HG03045 (cell line): ENCODE results near the gene FBXL17.
"Not testable (repeated sequence)": the region's sequence is repeated elsewhere in the genome, so short reads cannot be mapped to it uniquely, and the experiment has no call there.

Source experiments
- ATAC-seq: cut with Tn5 transposase; IDR thresholded peaks from one replicate; pipeline ENCODE4 v1.9.1; 2021; ENCODE audit warnings: mild to moderate bottlenecking, moderate library complexity; ENCODE audit not compliant: unreplicated experiment

FBXL17 gene

DNA sequence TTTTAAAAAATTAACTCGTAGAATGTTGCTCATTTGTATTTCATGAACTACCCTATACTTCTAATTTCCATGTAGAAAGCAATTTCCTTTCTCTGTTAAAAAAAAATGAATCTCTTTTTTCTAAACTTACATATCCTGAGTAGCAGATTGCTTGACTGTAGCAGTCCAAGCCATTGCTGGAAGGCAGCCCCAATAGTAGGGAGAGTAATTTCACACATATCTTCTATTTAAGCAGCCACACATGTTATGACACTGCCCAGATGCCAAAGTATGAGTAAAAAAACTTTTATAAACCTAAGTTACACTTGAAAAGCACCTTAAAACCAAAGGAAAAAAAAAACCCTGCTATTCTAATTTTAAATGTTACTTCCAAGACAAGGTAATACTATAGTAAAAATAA, 69.6 kb downstream of the FBXL17 start:
- no peak for ATAC-seq

DNA sequence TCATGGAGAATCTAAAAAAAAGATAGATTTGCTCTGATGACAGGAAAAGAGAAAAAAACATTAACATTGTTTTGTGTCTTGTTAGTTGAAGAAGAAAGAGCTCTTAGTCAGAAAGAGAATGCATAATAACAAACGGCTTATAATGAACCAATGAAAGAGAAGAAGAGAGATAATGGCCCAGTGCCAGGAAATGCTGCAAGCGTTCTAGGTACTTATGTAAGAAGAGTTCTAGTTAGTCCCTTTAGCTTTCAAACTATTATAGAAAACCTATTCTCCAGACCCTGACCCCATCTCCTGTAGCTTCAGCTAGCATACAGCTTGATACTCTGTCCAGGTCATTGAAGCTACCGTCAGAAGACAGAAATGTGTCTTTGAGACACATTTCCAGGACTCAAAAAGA, 70.2 kb downstream of the FBXL17 start:
- ATAC-seq: no peak

DNA sequence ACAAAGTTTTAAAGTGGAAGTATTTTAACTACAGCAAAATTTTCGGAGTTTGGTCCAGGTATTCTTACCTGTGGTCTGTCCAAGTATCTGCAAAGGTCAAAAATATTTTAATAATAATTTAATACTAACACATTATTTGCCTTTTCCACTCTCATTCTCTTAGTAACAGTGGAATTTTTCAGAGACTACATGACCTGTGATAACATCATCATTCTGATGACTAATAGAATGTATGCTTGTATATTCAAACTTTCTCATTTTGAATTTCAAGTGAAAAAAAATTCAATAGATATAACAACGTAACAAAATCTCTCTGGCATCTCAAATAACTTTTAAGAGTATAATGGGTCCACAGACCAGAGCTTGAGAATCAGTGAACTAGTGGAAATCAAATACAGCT, 78.3 kb downstream of the FBXL17 start:
- ATAC-seq: no peak

DNA sequence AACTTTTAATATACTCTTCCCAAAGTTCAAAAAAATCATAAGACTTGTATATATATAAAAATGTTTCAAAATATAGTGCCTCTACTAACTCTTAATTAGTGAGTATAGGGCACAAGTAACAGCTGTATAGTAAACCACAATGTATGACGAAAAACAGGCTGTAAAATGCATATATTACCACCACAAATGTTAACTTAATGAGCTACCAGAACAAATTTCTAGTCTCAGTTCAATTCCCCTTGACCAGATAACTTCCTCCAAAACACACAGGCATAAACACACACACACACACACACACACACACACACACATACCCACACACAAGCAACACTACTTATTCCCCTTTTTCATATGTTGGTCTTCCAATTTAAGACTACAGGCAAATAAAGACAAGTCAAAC, 78.8 kb downstream of the FBXL17 start:
- ATAC-seq: no peak

DNA sequence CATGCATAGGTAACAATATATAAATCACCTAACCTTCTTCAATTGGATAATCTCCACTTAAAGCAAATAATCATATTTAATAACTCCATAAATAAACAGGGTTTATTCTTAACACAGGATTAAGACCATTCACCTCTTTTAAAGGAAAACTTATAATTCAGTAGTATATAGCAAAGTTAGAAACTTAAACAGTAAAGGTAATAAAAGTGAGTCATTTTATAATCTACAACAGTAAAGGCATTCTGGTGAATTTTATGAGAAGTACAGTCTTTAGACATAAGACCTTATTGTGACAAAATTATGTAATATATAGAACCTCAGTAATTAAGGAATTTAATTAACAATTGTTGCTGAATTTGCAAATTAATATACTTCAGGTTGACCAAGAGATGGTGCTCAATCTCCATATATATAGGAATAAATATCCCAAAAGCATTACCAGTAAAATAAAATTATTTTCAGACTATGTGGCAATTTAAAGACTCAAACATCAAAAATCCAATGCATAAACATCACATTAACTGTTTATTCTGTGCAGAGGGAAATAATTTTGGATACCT, 84.8 kb downstream of the FBXL17 start:
- no peak for ATAC-seq

DNA sequence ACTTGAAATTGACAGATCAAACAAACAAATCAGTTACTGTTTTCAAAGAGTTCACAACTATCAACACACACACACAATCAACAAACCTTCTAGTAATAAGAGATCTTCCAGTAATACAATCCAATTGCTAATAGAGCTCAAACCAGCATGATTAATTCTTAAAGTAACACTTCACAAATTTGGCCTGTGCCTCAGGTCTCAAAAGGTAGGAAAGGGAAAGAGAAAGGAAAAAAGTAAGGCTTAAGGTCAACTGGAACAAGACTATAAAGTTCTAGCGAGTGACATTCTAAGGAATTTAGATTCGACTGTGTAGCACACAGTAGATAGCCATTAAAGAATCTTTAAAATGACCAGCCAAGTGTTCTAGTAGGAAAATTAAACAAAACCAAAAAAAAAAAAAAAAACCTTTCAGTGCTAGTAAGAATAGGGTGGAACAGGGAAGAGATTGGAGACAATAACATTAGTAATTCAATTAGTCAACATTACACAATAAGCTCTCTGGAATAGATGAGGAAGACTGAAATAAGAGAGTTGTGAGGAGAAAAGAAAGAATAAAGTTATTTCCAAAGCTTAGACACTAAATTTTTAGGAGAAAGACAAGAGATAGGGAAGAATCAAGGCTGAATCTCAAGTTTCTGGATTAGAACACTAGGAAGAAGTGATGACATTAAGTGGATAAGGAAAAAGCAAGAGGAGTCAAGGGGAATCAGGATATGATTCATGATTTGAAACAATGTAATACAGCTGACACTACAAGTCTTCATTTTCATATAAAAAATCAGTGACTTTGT, 86.1 kb downstream of the FBXL17 start:
- ATAC-seq: no peak

DNA sequence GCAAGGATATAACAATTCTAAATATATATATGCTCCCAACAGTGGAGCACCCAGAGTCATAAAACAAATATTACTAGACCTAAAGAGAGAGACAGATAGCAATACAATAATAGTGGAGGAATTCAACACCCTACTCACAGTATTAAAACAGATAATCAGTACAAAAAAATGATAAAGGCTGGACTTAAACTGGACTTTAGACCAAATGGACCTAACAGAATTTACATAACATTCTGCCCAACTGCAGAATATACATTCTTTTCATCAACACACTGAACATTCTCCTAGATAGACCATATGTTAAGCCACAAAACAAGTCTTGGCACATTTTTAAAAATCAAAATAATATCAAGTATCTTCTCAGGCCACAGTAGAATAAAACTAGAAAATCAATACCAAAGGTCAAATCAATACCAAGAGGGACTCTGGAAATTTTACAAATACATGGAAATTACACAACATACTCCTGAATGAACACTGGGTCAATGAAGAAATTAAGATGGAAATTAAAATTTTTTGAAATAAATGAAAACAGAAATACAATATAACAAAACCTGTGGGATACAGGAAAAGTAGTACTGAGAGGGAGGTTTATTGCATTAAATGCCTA, 100.8 kb downstream of the FBXL17 start:
- ATAC-seq: no peak

DNA sequence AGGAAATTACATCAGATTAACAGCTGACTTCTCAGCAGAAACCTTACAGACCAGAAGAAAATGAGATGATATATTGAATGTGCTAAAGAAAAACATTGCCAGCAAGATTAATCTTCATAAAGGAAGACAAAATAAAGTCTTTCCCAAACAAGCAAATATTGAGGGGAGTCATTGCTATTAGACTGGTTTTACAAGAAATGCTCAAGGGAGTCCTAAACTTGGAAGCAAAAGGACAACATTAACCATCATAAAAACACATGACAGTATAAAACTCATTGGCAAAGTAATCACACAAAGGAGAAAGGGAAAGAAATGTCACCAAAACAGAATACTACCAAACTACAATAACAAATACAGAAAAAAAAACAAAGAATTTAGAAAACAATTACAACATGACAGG, 101.7 kb downstream of the FBXL17 start:
- ATAC-seq: no peak

DNA sequence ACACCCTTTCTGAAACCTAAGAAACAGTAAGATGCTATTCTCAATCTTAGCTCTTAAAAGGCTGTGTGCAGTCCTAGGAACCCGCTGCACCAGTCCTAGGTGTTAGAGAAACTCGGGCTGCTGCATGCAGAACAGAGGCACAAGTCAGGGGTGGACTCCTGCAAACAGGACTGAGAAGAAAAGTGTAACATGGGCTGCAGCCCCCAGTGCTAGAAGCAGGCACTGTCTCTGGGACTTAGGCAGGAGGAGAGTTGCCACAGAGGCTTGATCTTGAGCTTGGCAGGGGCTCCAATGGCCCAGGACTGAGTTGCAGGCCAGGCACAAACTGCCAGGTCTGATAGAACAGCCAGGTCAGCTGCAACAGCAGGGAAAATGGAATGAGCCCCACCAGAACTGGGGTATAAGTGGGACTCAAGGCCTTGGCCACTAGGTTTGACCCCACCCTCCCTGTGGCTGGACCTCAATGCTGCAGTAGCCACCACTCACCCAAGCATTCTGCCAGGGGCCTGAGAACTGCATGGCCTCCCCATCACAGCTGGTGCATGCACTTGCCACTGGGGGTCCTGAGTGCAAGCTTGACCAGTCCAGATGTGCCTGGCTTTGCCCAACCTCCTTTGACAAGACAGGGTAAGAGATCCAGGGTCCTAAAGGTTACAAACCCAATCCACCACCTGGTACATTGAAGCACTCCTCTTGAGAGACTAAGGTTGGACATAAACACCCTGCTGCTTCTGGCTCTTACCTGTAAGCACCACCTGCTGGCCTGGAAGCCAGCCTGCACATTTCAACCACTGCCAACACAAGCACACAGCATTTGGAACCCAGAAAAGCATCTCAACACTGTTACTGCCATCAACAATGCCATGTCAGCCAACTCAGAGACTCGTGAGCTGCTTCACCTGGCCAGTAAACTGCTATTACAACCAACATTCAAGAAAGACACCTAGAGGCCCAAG, 103.3 kb downstream of the FBXL17 start:
- ATAC-seq: no peak

DNA sequence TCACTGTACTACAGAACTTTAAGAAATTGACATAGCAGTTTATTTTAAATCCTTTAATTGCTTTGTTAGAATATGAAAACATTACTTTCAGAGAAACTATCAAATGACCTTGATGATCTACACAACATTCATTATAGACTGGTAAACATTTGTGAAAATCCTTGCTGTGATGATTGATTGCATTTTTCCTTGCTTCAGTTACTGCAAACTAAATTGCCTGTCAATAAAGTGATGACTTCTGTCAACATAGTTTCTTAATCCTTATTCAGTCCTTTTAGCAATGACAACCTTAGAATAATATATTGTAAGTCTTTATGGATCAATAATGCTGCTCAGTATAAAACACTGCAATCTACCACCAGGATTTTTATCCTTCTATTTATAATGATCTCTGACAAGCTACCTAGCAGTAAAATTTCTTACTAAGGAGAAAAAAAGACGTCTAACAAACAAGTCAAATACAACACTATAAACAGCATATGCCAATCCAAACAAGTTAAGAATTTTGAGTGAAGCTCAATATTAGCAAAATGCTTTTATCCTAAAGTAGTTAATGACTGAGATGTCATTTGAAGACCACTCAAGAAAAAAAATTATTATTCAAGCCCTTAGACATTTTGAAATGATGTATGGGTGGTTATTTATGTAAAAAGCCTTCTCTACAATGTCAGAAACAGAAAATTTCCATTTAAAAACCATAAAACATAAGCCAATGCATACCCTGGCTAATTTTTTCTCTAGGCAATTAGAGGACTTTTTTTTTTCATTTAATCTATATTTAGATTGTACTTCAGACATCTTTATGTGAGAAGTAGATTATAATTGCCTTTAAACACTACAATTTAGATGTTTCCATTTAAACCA, 105.5 kb downstream of the FBXL17 start:
- no peak for ATAC-seq

DNA sequence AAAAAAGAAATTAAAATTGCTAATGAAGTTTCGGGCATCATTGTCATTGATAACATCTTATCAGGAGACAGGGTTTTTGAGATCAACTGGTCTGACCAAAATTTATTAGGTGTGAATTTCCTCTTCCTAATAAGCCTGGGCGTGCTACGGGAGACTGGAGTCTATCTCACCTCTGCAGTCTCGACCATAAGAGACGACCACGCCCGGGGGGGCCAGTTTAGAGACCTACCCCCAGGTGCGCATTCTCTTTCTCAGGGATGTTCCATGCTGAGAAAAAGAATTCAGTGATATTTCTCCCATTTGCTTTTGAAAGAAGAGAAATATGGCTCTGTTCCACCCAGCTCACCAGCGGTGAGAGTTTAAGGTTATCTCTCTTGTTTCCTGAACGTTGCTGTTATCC, 107.8 kb downstream of the FBXL17 start:
- ATAC-seq: not testable (repeated sequence)

DNA sequence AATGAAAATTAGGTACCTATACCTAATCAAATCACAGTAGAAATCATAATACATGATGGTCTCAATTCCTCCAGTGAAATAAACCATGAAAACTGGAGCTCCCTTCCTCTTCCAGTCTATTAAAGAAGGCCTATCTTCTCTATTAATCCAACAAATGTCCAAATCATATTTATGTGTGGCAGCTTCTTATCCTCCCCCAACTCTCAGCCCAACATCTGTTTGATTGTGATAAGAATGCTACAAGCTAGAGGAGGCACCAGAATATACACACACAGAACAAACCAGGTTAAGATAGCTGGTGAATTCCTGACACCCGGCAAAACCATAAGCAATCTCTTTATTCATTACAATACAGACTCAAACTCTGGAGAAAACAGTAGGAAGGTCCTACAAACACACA, 110.8 kb downstream of the FBXL17 start:
- ATAC-seq: no peak

DNA sequence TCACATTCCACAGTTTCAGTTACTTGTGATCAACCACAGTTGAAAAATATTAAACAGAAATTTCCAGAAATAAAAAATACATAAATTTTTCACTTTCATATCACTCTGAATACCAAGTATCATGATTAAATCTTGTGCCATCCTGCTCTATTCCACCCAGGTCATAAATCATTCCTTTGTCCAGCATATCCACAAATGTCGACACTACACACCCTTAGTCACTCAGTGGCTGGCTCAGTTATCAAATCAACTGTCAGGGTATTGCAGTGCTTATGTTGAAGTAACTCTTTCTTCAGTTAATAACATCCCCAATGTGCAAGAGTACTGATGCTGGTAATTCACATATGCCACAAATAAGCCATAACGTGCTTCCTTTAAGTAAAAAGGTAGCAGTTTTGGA, 115.7 kb downstream of the FBXL17 start:
- no peak for ATAC-seq

DNA sequence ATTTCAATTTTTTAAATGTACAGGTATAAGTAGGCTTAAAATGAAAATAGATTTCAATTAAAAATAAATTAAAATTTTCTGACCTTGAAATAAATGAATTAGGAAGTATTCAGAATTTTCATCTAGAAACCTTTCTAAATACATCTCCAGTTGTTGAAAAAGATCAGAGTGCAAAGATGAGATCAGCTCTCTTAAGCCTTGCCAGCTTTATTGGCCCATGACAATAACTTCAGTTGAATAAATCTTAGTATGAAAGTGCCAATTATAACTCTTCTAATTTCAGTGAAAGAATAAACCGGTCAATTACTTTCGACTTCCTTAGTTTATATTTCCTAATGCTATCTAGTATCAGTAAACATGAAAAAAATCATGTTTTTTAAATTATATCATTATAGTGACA, 117.4 kb downstream of the FBXL17 start:
- ATAC-seq: no peak

DNA sequence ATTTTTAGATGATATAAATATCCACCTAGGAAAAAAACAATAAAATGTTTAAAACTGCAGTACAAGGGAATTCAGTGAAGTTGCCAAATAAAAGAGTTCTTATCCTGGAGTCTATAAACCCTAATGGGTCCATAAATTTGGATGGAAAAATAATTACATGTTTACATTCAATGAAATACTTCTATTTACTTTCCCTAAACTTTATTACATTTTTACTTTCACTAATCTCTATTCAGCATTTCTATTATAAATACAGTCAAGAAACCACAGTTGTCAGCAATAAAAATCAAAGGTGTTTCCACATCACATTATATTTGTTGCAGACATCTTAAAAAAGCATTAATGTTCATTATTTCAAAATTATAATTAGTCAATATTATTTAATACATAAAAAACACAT, 118.6 kb downstream of the FBXL17 start:
- no peak for ATAC-seq

DNA sequence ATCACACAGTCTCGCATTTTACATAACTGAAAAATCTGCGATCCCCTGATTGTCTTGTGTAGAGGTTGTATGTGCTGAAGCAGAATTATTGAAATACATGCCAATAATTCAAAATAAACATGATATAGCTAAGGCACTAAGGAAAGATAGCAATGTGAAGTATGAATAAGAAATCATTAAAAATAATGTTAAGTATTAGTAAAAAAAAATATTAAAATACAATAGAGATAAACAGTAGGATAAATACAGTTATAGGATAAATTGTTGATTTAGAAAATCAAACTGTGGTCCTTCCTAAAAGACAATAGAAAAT, 121.1 kb downstream of the FBXL17 start:
- no peak for ATAC-seq

DNA sequence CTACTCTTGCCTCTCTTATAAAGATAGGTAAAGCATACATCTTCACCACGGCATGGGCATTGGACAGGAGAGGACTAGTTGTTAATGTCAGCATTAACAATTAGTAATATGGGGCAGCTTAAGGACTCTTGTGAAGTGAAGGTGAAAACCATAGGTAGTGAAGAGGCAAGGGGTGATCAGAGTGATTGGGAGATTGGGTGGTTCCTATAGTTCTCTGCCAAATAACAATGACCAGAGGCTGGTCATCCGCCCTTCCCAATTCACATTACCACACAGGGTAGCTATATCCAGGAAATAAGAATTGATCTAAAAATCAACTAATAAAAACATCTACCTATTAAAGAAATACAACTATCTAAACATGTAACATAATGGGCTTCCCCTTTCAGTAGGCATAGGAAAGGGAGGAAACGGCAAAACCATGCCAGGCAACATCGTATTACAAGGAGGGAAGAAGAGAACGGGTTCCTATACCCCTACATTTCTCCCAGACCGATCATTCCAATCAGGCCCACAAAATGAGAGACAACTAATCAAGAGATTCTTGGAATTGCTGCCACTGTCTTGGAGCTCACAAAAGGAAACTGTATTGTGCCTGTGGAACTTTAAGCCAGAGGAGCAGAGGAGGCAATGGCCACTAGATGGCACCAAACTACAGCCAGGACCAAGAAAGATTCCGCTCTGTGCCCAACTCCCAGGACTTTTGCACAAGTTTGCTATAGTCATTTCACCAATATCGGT, 121.6 kb downstream of the FBXL17 start:
- ATAC-seq: peak; percentile 92

DNA sequence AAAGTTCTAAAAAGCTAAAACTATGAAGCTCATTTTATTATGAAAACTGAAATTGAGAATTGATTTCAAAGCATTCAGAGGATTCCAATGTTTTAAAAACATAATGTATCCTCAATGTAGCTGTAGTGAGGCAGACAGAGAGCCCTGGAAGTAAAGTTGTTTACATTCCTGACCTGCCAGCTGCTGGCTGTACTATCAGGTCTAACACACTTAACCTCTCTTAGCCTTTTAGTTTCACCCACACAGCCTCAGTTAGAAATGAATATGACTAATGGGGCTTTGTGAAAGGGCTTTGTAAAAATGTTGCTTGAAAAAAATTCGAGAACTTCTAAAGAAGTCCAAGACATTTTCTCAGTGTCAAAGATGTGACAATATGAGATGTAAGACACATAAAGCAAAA, 122.6 kb downstream of the FBXL17 start:
- peak; percentile 59 for ATAC-seq

DNA sequence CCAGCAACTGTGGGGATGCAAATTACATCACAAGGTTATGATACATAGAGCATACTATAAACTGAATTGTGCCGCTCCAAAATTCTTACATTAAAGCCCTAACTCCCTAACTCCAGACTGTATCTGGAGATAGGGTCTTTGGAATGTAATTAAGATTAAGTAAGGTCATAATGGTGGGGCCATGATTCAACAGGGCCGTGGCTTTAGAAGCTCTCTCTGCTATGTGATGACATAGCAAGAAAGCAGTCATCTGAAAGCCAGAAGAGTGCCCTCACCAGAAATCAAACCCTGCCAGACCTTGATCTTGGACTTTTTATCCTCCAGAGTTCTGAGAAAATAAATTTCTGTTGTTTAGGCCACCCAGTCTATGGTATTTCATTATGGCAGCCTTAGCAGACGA, 123.9 kb downstream of the FBXL17 start:
- ATAC-seq: no peak

DNA sequence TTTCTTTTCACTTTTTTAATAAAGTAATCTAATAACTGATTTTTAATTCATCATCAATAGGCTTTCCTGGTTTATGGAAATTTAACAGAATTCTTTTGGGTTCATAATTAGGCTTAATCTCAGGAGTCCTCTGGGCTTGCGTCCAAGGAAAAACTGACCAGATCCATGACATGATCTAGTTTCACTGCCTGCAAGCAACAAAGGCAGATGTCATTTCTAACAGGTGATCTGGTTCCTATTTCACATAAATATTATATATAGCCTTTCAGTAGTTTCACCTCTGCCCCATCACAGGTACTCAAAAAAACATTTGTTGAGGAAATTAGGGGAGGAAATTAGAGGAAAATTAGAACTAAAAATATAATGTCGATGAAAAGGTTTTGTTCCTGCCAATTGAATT, 126.4 kb downstream of the FBXL17 start:
- ATAC-seq: no peak
